CD4-positive, alpha-beta T cell treated with Interleukin-17A for 4 hours (primary cell): ENCODE measurements around the gene C11orf16.
"Not testable (repeated sequence)": the region's sequence is repeated elsewhere in the genome, so short reads cannot be mapped to it uniquely, and the experiment has no call there.

Experiments
- DNase-seq: peaks from one replicate; pipeline ENCODE4 v3.0.0-alpha.2; 2020; ENCODE audit warnings: mixed read lengths

Gene C11orf16

DNA sequence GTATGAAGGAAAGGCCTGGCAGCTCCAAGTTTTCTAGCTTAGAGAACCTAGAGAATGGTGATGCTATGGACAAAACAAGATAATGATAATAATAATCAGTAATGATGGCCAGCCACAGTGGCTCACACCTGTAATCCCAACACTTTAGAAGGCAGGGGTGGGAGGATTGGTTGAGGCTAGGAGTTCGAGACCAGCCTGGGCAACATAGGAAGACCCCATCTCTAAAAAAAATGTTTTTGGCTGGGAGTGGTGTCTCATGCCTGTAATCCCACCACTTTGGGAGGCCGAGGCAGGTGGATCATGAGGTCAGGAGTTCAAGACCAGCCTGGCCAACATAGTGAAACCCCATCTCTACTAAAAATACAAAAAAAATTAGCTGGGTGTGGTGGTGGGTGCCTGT, 3.0 kb upstream of the C11orf16 start:
- not testable (repeated sequence) for DNase-seq

DNA sequence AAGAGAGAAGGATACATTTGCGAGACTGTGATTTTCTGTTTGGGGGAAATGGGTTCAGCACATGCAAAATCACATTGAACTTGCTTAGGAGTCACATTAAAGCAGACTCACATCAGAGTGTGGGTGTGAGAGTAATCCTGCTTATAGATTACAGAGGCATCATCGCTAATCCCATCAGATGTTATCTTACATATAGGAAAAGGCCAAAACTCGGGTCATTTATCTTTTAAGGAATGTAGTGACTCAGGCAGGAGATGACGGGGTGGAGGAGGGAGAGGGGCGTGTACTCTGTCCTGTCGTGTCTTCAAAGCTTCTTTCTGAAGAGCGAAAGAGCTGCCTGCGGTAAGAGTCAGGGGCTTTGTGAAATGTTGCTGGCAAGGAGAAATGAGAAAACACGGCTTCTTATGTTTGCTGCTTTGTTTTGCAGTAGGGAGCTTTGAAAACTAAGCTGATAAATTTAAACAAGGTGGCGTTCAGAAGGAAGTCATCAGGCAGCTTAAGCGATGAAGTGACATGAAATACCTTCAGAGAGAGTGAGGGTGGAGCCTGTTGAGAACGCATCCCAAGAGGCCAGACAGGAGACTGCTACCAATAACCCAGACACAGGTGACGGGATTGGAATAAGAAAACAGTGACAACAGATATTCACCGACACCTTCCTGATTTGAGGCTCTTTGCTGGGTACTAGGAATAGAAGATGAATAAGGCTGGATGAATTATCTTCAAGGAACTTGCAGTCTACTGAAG, 2.2 kb upstream of the C11orf16 start:
- DNase-seq: peak; percentile 11

DNA sequence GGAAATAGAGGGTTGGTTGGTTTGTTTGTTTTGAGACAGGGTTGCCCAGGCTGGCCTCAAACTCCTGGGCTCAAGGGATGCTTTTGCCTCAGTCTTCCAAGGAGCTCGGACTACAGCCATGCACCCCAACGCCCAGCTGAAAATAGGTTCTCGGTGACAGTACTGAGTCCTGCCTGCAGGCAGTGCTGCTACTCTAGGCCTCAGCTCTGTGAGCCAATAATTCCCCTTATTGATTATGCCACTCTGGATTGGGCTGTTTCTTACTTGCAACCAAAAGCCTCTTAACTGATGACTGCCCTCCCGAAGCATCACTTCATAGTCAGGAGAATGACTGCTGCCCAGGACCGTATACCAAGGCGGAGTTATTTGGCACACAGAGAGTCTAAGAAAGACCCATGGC, 1.2 kb upstream of the C11orf16 start:
- no peak for DNase-seq

DNA sequence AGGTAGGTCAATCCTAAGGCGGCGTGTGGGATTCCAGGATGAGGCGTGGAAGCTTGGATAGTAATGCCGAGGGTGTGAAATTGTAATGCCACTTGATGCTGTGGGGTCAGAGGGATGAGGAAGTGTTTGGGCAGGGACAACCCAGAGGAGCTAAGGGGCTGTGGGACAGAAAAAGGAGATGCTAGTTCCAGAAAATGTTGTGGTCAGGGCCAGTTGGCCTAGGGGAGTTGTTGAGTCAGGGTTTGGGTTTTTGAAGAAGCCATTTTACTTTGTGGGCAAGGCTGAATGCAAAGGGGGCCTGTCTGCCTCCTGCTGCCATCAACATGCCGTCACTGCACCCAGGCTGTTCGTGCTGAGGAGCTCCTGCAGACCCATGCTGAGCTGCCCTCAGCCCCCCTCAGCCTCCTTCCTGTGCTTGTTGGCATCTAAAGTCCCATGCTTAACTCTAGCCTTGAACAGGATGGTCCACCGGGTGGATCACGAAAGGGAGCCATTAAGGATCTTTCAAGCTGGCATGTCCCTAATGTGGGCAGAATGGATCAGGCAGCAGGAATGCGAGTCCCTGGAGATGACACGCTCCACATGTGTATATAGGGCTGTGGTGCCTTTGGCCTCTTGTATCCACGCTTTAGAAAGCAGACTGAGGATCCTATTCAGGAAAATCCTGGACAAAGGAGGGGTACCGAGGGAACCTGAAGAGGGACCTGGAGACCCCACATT, 2.1 kb downstream of the C11orf16 start:
- DNase-seq: no peak

DNA sequence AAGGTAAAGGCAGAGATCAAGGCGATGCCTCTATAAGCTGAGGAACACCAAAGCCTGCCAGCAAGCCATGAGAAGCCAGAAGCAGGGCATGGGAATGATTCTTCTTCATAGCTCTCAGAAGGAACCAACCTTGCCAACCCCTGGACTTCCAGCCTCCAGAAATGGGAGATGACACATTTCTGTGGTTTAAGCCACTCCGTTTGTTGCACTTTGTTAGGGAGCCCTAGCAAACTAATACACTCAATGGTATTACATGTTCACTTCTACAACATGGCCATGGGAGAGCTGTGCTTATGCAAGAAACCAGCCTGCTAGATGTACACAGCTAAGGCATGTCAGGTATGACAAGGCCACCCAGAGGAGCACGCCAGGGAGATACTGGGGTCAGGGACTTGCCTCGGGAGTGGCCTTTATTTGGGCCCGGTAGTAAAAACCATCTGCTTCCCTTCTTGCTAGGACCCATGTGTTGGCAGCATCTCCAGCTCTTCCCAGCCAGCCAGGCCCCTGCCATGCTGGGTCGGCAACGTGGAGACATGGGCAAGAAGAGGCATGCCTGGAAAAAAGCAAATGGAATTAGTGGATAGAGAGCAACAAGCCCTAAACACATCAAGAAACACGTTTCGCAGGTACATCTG, 3.6 kb downstream of the C11orf16 start:
- DNase-seq: no peak

DNA sequence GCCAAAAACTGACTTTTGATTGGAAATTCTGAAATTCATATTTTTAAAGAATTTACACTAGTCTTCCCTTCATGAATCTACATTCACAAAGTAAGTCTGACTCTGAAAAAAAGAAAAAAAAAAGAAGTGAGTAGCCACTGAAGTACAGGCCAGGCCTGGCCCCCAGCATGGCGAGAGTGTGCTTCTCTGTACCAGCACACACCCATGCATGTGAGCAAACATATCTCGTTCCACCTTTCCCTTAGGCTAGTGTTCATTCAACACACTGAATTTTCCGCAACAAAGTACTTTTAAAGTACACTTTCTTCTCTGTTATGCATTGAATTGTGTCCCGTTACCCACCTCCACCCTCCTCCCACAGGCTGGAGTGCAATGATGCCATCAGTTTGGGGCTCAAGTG, 4.5 kb downstream of the C11orf16 start:
- DNase-seq: no peak

DNA sequence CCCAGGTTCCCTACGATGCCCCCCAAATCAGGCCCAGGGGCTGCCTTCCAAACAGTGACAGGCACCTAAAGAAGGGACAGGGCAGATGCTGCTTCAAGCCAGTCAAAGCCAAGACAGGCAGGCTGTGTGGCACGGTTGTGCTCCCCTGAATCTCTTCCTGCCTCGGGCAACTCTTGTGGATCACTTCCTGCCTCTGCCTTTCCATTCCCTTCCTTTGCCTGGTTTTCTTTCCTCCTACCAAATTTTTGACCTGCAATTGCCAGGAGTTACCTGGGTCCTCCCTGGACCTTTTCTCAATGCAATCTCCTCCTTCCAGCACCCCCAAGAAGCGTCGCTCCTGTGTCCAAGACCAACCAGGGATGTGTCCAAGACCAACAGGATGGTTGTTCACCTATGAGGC, 5.5 kb downstream of the C11orf16 start:
- no peak for DNase-seq

DNA sequence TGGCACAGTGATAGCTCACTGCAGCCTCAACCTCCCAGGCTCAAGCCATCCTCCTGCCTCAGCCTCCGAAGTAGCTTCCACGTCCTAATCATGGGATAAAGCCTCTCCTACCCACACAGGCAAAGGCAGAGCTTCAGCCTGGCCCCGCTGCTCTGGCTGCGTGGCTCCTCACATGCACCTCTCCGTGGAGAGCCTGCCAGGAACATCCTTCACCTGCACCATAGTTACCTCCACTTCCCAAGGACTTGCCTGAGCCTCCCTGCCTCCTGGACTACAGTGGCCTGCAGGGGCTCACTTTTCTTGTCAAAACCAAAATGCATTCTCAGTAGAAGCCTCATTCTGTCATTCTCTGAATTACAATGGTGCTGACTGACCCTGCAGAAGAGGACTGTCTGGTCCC, 6.5 kb downstream of the C11orf16 start:
- no peak for DNase-seq

DNA sequence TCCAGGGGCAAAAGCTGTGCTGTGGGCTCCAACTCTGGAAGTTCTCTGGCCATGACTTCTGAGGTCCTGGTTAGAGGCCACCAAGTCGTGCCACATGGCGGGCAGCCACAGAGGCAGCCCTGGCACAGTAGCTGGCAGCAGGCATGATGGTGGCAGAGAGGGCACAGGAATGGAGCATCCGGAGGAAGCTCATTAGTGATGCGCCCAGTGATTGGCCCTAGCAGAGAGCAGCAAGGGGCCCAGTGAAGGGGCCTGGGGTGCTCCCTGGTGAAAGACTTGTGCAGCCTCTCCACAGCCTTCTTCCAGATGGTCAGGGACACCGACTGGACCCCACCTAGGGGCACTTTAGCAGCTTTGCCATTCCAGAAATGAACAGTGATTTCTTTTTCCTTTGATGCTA, 7.0 kb downstream of the C11orf16 start:
- no peak for DNase-seq

DNA sequence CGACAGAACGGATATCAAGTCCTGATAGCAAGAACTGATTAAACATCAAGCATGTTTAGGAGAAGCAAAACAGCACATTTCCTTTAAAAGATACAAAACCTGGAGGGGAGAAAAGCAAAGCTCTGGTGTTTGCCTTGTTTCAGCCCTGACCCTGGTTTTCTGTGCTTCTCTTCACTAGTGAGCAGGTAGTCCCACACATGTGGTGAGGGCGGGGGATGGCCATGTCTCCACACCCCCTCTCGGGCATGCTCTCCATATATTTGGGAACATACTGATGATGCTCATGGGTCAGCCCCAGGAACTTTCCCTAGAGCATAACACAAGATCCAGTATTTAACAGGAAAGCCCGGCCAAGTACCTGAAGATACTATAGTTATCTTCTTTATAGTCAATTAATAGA, 10.1 kb downstream of the C11orf16 start:
- no peak for DNase-seq

DNA sequence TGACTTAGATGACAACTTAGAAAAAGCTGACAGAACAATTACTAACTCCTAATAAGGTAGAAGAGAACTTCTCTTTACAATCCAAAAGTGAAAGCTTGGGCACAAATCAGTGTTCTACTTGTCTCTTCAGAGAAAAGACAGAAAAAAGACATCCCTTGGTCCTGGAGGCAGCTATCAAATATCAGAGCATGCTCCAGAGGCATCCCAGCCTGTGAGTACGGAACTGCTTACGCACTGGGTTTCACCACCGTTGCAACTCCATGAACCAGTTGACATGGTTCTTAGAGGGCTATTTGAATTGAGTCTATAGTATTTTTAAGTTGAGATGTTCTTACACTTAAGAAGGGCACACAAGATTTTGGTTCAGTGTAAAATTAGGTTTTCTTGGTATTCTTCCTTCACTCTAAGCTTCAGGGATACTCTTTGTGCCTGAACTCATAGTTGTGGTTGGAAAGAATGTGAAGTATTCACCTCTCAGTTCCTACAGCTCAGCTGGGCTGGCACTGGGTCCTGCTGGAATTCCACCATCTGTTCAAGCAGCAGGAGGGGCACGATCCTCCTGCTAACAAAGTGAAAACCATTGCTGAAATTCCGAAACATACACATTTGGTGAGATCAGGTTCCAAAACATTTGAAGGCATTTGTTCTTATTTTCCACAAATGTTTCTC, 15.5 kb downstream of the C11orf16 start:
- no peak for DNase-seq

DNA sequence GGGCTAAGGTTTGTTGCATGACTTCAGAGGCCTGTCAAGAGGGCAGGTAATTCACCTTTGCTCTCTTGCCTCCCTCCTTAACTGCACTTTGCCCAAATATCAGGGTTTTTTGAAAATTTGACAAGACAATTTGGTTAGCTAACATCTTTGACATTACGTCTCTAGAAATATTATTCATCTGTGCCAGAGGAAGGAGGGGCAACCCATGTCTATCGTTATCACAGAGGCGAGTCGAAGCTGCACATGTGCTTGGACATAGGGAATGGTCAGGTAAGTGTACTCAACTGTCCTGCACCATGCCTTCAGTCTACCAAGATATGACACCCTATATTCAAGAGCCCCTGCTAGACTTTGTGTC, 18.1 kb downstream of the C11orf16 start:
- DNase-seq: no peak

DNA sequence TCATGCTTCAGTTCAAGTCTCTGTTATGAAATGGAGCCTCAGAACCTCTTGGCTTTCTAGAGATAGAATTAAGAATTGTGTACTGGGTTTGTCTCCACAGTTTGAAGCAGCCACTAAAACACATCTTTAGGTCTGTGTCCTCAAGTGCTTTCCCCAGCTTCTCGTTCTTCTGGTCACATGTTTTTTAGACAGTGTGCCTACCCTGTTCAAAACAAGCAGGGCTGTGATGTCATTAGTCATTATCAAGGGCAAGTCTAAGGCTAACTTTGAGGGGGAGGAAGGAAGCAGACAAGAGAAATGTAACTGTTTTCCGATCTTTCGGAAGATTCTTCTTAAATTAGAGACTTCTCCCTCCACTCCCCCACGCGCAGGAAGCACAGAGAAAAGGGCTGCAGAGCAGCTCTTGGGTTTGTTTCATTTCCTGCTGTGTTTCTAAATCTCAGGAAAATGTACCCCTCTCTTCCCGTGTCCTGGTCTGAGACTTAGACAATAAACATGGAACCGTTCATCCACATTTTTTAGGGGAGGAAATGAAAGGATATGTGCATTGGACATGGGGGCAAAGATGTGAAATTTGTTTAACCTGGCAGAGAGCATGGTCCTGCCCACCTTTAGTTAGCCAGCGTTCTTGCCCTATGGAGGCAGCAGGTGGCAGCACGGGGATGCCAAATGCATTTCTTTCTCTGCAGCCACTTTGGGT, 18.6 kb downstream of the C11orf16 start:
- peak; percentile 64 for DNase-seq

DNA sequence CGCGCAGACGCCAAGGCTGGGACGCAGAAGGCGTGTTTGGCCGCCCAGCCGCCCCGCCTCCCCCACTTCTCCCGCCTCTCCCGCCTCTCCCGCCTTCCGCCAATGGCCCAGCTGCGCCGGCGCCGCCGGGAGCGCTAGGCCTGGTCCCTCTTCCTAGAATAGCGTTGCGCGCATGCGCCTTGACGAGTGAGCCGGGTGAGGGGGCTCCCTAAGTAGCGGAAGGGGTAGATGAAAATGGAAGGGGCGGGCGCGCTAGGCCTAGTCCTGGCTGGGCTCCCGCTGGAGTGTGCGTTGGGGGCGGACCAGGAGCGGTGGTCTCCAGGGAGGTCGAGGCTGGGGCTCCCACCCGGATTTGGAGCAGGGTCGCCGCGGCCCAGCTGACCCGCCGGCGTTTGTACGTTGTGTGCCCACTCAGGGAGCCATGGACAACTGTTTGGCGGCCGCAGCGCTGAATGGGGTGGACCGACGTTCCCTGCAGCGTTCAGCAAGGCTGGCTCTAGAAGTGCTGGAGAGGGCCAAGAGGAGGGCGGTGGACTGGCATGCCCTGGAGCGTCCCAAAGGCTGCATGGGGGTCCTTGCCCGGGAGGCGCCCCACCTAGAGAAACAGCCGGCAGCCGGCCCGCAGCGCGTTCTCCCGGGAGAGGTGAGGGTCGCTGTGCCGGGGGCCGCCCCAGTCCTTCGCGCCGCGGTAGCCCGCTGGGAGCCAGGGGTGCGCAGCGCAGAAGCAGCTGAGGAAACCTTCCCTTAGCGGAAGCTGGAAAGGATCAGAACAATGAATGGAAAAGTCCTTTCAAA, 21.5 kb downstream of the C11orf16 start, which contains the start of gene AKIP1:
Gene AKIP1 (plus strand): TSS at position 161 of the 795 bp plus-strand sequence. CDS start 261 bp downstream, at position 422.
- peak; percentile 87 for DNase-seq

DNA sequence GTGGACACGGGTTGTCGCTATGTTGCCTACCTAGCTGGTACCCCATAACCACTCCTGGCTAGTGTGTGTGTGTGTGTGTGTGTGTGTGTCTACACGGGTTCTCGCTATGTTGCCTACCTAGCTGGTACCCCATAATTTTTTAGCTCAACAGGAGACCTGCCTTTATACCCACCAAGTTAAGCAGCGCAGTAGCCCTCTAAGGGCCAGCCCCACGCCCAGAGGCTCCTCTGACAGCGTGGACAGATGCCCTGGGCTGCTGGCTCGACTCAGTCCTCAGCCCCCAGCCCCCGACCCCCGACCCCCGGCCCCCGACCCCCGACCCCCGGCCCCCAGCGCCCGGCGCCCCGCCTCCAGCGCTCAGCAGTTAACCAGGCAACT, 22.1 kb downstream of the C11orf16 start:
- no peak for DNase-seq

DNA sequence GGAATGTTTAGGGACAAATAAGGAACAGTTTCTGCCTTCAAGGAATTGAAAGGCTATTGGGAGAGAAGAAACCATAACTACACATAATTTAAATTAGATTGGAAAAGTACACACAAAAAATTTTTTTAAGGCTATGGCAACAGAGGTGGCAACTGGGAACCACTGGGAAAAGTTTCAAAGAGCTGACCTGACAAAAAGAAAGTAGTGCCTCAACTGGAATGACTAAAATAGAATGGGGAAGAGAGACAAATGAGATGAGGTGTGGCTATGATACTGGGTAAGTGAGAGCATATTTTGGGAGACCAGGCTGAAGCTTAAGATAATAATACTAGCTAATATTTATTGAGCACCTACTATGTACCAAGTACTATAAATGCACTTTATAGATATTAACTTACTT, 24.6 kb downstream of the C11orf16 start:
- DNase-seq: no peak

DNA sequence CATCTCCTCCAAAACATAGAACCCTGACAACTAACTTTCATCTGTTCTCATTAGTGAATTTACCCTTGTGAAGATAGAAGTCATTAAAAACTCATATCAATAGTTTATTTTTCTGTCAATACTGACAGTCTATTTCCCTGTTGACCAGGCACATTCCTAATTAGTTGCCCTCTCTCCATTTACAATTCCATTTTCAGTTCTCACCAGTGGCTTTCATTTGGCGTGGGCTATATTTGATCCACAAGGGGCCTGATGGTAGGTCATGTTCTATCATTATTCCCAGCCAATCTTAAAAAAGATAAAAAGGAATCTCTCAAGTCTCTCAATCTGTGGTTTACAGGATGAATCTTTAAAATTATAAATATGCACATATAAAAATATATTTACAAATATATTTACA, 25.6 kb downstream of the C11orf16 start:
- DNase-seq: no peak

DNA sequence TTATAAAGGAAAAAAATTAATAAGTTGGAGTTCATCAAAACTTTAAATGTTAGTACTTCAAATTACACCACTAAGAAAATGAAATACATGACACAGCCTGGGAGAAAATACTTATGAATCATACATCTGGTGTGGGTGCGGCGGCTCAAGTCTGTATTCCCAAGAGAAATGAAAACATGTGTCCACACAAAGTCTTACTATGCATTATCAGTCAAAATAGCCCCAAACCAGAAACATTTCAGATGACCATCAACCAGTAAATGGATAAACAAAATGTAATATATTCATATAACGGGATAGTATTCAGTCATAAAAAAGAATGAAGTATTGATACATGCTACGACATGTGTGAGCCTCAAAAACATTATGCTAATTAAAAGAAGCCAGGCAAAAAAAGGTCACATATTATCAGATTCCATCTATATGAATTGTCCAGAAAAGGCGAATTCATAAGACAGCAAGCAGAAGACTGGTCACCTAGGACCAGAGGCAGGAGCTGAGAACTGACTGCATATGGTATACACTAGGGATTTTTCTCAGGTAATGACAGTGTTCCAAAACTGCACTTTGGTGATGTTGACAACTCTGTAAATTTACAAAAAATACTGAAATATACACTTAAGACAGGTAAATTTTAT, 27.1 kb downstream of the C11orf16 start:
- DNase-seq: no peak

DNA sequence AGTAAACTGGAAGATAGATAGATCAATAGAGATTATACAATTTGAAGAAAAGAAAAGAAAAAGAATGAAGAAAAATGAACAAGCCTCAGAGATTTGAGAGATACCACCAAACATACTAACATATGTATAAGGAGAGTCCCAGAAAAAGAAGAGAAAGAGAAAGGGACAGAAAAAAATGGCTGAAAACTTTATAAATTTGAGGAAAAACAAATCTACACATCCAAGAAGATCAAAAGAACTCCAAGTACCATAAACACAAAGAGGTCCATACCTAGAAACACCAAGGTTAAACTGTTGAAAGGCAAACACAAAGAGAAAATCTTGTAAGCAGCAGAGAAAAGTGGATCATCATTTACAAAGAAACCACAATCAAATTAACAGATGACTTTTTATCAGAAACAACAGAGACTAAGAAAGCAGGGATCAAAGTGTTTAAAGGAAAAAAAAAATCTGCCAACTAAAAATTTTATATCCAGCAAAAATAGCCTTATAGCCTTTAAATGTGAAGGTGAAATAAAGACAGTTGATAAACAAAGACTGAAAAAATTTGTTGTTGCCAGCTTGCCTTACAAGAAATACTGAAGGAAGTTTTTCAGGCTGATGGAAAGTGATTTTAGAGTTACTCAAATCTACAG, 33.5 kb downstream of the C11orf16 start:
- no peak for DNase-seq

DNA sequence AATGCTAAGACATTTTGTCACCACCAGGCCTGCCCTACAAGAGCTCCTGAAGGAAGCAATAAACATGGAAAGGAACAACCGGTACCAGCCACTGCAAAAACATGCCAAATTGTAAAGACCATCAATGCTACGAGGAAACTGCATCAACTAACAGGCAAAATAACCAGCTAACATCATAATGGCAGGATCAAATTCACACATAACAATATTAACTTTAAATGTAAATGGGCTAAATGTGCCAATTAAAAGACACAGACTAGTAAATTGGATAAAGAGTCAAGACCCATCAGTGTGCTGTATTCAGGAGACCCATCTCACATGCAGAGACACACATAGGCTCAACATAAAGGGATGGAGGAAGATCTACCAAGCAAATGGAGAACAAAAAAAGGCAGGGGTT, 41.6 kb downstream of the C11orf16 start:
- not testable (repeated sequence) for DNase-seq

DNA sequence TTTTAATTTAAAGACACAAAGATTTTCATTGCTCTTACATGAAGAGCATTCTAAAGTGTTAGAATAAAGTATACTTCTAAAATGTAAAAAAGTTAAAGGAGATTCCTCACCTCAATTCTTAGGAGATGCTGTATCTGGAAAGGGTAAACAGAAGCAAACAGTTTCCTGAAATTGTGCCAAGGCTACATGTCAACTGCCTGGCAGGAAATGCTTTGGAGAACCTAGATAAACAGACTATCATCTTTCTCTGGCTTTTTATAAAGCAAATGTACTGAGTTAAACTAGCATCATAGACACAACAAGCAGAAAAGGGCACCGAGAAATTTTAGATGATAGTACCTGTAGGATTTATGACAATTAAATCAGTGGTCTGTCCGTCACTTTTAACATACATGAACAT, 46.4 kb downstream of the C11orf16 start:
- no peak for DNase-seq
